ENCODE measurements around the gene AMER3.
A peak's percentile ranks its signal among the peaks of the same experiment; 100 is the strongest.
"Not testable (repeated sequence)": the region's sequence is repeated elsewhere in the genome, so short reads cannot be mapped to it uniquely, and the experiment has no call there.

The AMER3 gene, protein sequence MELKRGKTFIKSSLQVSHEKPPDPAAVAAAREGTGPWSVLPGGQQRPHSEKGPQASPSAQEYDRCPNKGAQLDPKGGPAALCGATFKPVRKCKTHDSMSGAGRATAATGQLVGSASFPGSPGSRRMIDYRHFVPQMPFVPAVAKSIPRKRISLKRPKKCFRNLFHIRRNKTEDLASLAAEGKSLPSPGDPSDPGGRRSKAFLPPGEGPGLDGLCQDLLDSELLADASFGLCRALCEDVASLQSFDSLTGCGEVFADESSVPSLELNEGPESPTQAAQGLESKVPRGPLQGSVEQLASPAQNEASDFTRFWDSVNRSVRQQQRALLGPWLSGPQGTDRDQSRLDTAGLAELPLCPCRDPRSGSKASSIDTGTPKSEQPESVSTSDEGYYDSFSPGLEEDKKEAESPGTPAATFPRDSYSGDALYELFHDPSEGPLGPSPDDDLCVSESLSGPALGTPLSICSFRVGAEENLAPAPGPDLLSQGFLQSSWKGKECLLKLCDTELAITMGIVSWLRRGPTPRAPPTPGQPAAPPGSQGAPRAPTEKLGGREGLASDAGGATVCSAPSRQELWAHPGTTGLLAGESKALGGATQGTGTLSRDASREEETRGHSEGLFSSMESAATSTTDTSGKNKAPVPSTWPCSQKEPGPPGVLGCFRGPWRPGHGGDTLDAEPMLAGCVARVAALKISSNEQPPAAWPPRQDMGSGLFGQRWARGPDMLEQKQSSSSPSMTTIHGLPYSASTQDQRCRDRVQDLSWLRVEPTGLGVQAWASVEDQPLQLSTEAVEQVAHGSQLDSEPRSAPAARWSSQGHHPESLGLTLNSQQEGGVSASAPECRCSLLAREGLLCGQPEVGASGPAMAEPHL

DNA sequence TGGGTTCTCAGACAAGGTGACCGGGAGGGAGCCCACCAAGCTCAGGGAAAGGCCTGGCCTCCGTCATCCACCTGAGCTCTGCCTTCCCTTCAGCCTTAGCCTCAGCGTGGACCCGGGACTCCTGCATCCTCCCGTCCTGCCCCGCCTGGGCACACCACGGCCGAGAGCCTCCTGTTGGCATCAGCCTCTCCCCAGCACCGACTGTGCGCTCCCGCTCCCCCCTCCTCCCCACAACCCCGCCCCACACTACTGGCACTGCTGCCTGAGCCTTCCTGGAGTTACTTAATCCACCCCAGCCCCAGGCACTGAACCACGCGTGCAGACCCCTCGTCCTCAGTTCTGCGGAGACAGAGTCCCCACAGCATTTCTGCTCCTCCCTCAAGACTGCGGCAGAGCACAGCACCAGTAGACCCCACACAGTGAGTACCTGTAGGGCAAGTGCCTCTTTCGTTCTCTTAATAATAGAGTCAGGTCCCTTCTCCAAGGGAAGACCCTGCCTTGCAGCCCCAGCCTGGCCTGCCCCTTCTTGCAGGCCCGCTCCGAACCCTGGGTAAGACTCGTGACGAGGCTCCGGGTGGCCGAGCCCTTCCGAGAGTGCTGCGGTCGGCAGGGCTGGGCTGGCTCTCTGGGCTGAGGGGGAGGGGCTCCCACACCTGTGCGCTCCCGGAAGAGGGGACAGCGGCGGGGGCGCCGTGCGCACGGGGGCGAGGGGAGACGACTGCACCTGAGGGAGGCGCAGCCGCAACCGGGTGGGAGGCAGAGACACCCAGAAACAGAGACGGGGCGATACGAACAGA lies at the start of gene AMER3:
Gene AMER3, plus strand, starts transcription at position 285 of the 797 bp plus-strand sequence. CDS start 6,533 bp downstream, outside the sequence.
- no peak for DNase-seq

DNA sequence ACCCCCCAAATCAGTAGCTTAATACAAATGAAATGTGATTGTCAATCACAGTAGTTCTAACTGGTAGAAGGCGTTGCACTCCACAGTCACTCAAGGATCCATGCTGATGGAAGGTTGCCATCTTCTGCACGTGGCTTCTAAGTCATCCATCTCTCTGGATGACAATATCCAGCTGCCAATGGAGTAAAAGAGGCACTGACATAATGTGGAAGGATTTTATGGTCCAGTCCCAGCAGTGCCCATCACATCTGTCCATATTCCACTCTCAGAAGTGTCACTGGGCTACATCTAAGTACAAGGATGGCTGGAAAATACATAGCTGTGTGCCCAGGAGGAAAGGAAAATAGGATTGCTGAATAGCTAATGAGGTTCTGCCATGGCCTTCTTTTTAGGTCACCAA lies 40.5 kb upstream of the AMER3 start:
- DNase-seq: not testable (repeated sequence)

DNA sequence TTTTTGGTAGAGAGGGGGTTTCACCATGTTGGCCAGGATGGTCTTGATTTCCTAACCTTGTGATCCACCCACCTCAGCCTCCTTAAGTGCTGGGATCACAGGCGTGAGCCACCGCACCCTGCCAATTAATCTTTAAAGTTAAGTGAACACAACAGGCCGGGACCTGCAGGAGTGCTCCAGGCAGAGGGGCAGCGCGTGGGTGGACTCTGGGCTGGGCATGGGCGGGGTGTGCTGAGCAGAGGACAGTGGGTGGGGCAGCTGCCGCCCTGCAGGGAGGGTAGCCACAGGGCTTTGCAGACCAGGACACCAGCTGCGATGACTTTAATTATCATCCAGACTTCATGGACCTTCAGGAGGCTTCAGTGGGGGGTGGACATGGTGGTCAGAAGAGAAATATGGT lies 35.3 kb upstream of the AMER3 start:
- DNase-seq: no peak

GRCh38 chr2:130720528-130720927 lies 34.8 kb upstream of the AMER3 start:
- no peak for DNase-seq

- no peak for DNase-seq
These were observed 30.9 kb upstream of the AMER3 start for GRCh38 chr2:130724455-130724854.

- DNase-seq: no peak
These were observed 28.6 kb upstream of the AMER3 start for GRCh38 chr2:130726614-130727180.

GRCh38 chr2:130727286-130727924 lies 27.9 kb upstream of the AMER3 start:
- peak; percentile 84 for DNase-seq

DNA sequence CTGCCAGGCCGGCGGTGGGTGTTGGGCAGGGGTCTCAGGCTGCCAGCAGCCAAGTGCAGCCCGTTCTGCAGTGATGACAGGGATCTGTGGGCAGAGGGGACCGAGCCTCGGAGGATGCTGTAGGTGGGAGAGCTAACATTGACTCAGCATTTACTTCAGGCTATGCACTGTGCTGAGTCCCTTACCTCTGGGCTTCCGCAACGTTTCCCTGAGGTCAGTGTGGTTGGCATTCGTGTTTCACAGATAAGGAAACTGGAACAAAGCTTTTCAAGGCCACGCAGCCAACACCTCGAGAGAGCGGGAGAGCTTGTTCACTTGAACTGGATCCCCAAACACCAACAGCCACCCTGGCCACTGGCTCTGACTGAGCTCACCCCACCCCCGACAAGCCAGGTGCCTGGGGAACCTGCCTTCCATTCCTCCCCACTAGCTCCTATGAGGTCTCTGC lies 27.3 kb upstream of the AMER3 start:
- DNase-seq: peak; percentile 46

- DNase-seq: no peak
These were observed 26.6 kb upstream of the AMER3 start, which contains the start of gene GPR148 for GRCh38 chr2:130728549-130729316. GPR148 (plus strand) TSS chr2:130729070; CDS start chr2:130729152, 82 bp downstream.

DNA sequence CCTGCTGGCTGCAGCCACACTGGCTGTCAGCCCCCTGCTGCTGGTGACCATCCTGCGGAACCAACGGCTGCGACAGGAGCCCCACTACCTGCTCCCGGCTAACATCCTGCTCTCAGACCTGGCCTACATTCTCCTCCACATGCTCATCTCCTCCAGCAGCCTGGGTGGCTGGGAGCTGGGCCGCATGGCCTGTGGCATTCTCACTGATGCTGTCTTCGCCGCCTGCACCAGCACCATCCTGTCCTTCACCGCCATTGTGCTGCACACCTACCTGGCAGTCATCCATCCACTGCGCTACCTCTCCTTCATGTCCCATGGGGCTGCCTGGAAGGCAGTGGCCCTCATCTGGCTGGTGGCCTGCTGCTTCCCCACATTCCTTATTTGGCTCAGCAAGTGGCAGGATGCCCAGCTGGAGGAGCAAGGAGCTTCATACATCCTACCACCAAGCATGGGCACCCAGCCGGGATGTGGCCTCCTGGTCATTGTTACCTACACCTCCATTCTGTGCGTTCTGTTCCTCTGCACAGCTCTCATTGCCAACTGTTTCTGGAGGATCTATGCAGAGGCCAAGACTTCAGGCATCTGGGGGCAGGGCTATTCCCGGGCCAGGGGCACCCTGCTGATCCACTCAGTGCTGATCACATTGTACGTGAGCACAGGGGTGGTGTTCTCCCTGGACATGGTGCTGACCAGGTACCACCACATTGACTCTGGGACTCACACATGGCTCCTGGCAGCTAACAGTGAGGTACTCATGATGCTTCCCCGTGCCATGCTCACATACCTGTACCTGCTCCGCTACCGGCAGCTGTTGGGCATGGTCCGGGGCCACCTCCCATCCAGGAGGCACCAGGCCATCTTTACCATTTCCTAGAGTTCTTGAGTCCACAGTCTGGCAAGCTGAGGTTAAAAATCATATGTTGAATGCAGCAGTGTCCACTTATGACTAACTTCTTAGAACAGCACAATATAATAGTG lies 25.7 kb upstream of the AMER3 start:
- DNase-seq: no peak

- DNase-seq: not testable (repeated sequence)
These were observed 23.1 kb upstream of the AMER3 start for GRCh38 chr2:130732257-130732656.

DNA sequence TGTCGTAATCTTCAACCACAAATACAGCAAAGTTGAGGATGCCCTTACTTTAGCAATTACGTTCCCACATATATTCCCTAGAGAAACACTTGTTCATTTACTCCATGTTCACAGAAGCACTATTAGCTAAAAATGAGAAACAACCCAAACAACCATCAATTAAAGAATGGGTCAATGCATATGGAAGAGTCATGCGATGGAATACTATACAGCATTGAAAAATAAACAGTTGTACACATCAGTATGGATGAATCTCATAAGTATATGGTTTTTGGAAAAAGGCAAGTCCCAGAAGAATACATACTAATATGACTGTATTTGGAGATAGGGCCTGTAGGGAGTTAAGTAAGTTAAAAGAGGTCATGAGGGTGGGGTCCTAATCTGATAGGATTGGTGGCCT lies 20.1 kb upstream of the AMER3 start:
- no peak for DNase-seq

DNA sequence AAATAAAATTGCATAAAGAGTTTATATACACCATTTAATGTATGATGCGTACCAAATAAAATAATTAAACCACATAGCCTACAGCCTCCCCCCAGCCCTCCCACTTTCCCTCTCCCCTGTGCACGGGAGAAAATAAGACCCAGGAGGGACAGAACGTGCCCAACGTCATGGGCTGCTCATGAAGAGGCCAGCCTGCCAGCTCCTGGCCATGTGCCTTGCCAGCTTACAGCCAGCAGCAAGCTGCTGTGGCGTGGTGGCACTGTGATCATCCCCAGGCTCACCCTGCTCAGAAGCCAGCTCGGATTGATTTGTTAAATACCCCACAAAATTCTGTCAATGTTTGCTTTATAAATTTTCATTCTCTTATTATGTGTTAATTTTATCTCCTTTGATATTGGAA lies 18.9 kb upstream of the AMER3 start:
- DNase-seq: no peak

GRCh38 chr2:130737592-130737991 lies 17.7 kb upstream of the AMER3 start:
- no peak for DNase-seq

DNA sequence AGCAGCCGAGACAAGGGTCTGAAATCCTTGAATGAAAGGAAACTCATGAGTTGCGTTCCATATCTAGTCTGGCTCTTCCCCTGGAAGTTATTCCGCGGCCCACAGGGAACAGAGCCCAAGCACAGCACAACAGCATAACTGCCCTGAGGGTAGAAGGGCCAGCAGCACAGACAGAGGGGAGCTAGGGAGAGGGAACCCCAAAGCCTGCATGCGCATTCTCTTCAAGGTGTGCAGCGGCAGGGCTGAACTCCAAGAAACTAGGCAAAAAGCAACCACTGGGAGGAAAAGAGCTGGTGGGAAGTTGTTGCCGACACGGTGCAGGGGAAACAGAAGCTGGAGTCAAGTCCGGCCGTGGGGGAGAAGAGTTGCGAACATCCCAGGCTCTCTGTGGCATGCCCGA lies 14.7 kb upstream of the AMER3 start:
- DNase-seq: no peak

DNA sequence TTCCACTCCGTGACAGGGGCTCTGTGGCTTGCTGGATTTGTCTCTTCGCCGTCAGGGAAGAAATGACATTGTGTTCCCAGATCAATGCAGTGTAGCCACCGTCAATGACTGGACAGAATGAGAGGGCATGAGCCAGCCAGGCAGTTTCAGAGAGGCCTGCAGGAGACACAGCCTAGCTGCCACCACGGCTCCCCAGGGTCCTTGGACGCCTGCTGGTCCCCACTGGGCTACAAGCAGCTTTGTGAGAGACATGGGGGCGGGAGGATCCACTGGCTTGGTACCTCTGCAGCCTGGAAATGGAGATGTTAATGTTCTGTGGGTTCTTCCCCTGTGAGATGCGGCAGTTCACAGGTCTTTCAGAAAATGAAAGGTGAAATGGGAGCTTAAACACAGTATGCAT lies 12.1 kb upstream of the AMER3 start:
- no peak for DNase-seq

GRCh38 chr2:130744287-130745117 lies 10.8 kb upstream of the AMER3 start:
- no peak for DNase-seq

DNA sequence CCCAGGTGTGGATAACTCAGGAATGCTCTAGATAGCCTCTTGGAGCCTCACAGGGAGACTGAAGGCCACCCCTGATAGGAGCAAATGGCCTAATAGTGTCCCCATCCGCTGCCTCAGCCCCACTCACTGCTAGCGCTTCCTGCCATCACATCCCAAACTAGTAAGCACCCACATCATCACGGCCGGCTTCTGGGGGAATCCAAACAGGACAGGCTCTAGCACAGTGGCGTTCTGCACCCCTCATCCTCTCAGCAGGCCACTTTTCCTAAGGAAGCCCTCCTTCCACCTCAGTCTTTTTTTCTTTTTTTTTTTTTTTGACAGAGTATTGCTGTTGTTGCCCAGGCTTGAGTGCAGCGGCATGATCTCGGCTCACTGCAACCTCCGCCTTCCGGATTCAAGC lies 6.3 kb upstream of the AMER3 start:
- DNase-seq: no peak

- no peak for DNase-seq
These were observed 5.7 kb upstream of the AMER3 start for GRCh38 chr2:130749641-130750040.

All from stimulated activated naive CD4-positive, alpha-beta T cell treated with Interleukin-2 at 50 U/mL for 16 hours (primary cell).